OCI-LY3 (cell line): ENCODE results near the gene BAIAP2.

Source experiments
- CTCF ChIP-seq: fragments of 200-600, 300-600 bp; sonication (generic); IDR thresholded peaks from 2 replicates; pipeline ENCODE4 v1.5.1; 2014; ENCODE audit warnings: antibody characterized with exemption, low read length, low read depth
- EZH2phosphoT487 ChIP-seq: fragments of 200-600 bp; shearing (Covaris generic); IDR thresholded peaks from 2 replicates; pipeline ENCODE4 v1.6.1; 2018; ENCODE audit warnings: antibody characterized with exemption, mixed run types, low read depth

- TF ChIP-seq CTCF (no peak), EZH2phosphoT487 (no peak)
Observed at GRCh38 chr17:81132770-81133723, 98.1 kb downstream of the BAIAP2 start.
